ENCODE measurements around the gene ZNF598. TPM values are rescaled to one million over a fixed set of nuclear protein-coding genes. Genes with fewer than 3 reads are reported as not detected.

The ZNF598 gene
- total and polyA plus RNA-seq, 10 of the 15 experiments (the other 5 are each of a cell fraction or from before 2014, with no cell fraction given): 0.08 to 74.0 (median 14.4) TPM

- intact Hi-C loops (cut with micrococcal nuclease; ENCODE audit: unreplicated experiment): no loop called here
- no peak overlapping the region for H2AFZ ChIP-seq (ENCODE audit: control insufficient read depth, low read depth, low read length)
- POLR2A ChIA-PET: interaction anchor here (0.6 to 4.7 kb wide), 7 partner anchors 9 to 177 kb away, joined by 4 to 25 read pairs (median 7); partner anchors contain the start of genes MSRB1, NDUFB10, RPS2 and TBL3
Observed at GRCh38 chr16:1982013-1982433, 27.6 kb downstream of the ZNF598 start.

GRCh38 chr16:1981398-1981836, 28.2 kb downstream of the ZNF598 start, which contains the start of gene NOXO1:
TSS of gene NOXO1 (minus strand) at chr16:1981469. CDS start at chr16:1981179, 290 bp downstream.
- BruUV-seq (replicated peaks): no TSS peak
- Histone ChIP-seq H3K4me3 (no peak within 1 kb of the TSS), H3K27me3 (replicated peaks in 1 of 2; ENCODE audit: control insufficient read depth in 2 of 2, insufficient read depth in 2 of 2, low read length in 1 of 2) (0 out of 4 replicates have a peak, but pooled peaks cover 0 to 5% of the 10 kb centered on the region in 2 experiments), H3K9ac (ENCODE audit: control insufficient read depth, insufficient read depth, low read length) (no peak within 1 kb of the TSS), H3K79me2 (ENCODE audit: control insufficient read depth, insufficient read depth, low read length) (no peaks in the 10 kb centered on the region; the same call in none of the 2 replicates), H3K4me2 (ENCODE audit: control insufficient read depth, insufficient read depth) (no peak within 1 kb of the TSS), H3K27ac (ENCODE audit: control insufficient read depth, insufficient read depth) (no peak within 1 kb of the TSS), H3K4me1 (ENCODE audit: control insufficient read depth, insufficient read depth, low read length) (peaks cover 28% of the 10 kb centered on the region), H3K9me3 (replicated peaks; ENCODE audit: control insufficient read depth, insufficient read depth, low read length) (no peaks in the 10 kb centered on the region), H3K36me3 (ENCODE audit: control insufficient read depth in 2 of 2, insufficient read depth in 2 of 2, low read length in 1 of 2) (peaks cover 5 to 21% of the 10 kb centered on the region in 2 experiments; a peak in 3 of 4 replicates), H2AFZ (ENCODE audit: control insufficient read depth, low read depth, low read length) (no peak within 1 kb of the TSS), H4K20me1 (ENCODE audit: control insufficient read depth, insufficient read depth) (no peaks in the 10 kb centered on the region)
- DNase-seq (ENCODE audit: low read depth, low spot score) (no peak), FAIRE-seq (no peak), ATAC-seq (peak; percentile 66)
- ChIA-PET RAD21 (ENCODE audit: unreplicated experiment) (interaction anchor here (1.0 to 2.6 kb wide), 6 partner anchors 10 to 159 kb away, joined by 3 to 12 read pairs (median 6); partner anchors contain the start of genes RPS2 and TBL3), CTCF (interaction anchor here (0.6 to 1.8 kb wide), 7 partner anchors 10 to 173 kb away, joined by 3 to 6 read pairs (median 5); partner anchors contain the start of gene RNF151), SMC1A (ENCODE audit: uncharacterized antibody, unreplicated experiment) (interaction anchor here (1.2 to 1.7 kb wide), 3 partner anchors 16 to 27 kb away, joined by 3 to 7 read pairs (median 5); partner anchors contain the start of gene RPS2), POLR2A (interaction anchor here (1.5 to 4.7 kb wide), 6 partner anchors 10 to 38 kb away, joined by 4 to 25 read pairs (median 12); partner anchors contain the start of genes MSRB1, NDUFB10, RPS2 and TBL3)
- no peak for TF ChIP-seq EGR1 (IDR thresholded peaks at IDR 0.05; ENCODE audit: borderline replicate concordance in 1 of 2, low read depth in 2 of 2, low read length in 2 of 2)
- TF ChIP-seq TCF12 (IDR thresholded peaks at IDR 0.05; ENCODE audit: low read depth, low read length): 0 out of 2 replicates have a peak, but pooled peaks have one; percentile 25
- TF ChIP-seq MEF2B (IDR thresholded peaks at IDR 0.05; ENCODE audit: partially characterized antibody, poor library complexity, severe bottlenecking): no peak
- TF ChIP-seq NBN (IDR thresholded peaks at IDR 0.05): 0 out of 2 replicates have a peak, but pooled peaks have one; percentile 50
- no peak for TF ChIP-seq BCL11A (IDR thresholded peaks at IDR 0.05; ENCODE audit: low read depth, low read length)
- no peak for TF ChIP-seq RELB (IDR thresholded peaks at IDR 0.05; ENCODE audit: low read depth)
- TF ChIP-seq IKZF1 (conservative IDR thresholded peaks at IDR 0.05): 0 out of 2 replicates have a peak, but pooled peaks have one; percentile 30
- TF ChIP-seq GATAD2B (conservative IDR thresholded peaks at IDR 0.05; ENCODE audit: low read depth): peak; percentile 51; the same call in 1 of the 2 replicates
- TF ChIP-seq BHLHE40 (IDR thresholded peaks at IDR 0.05; ENCODE audit: borderline replicate concordance in 1 of 2, low read depth in 2 of 2, low read length in 1 of 2): peak in 1 of 2 experiments; percentile 8; a peak in 1 of 4 replicates
- TF ChIP-seq IKZF2 (IDR thresholded peaks at IDR 0.05): 0 out of 4 replicates have a peak, but pooled peaks of 1 of the 2 experiments have one; percentile 9
- peak; percentile 75 for TF ChIP-seq ATF7 (IDR thresholded peaks at IDR 0.05; ENCODE audit: low read depth)
- TF ChIP-seq MTA3 (IDR thresholded peaks at IDR 0.05; ENCODE audit: borderline replicate concordance, low read length): peak; percentile 70; the same call in 1 of the 2 replicates
- intact Hi-C loops (cut with micrococcal nuclease; ENCODE audit: unreplicated experiment): no loop called here
- 0% methylated on average over 6 of the region's 6 CpGs for WGBS (ENCODE audit: insufficient coverage, insufficient replicate concordance, low lambda C conversion rate, missing lambda C conversion rate)
- in situ Hi-C loops (cut with MboI): no loop called here

More at GRCh38 chr16:1982013-1982433, 27.6 kb downstream of the ZNF598 start:
- DNase-seq (ENCODE audit: low read depth, low spot score): no peak
- no peak overlapping the region for H3K4me3 ChIP-seq
- 17% methylated on average over 5 of the region's 5 CpGs for WGBS (ENCODE audit: insufficient coverage, insufficient replicate concordance, low lambda C conversion rate, missing lambda C conversion rate)
- no peaks in the 10 kb centered on the region; the same call in none of the 2 replicates for H3K79me2 ChIP-seq (ENCODE audit: control insufficient read depth, insufficient read depth, low read length)
- no peak overlapping the region for H3K4me2 ChIP-seq (ENCODE audit: control insufficient read depth, insufficient read depth)
- no peaks in the 10 kb centered on the region for H3K9me3 ChIP-seq (replicated peaks; ENCODE audit: control insufficient read depth, insufficient read depth, low read length)
- ChIA-PET CTCF (interaction anchor here (0.7 to 1.8 kb wide), 7 partner anchors 9 to 159 kb away, joined by 3 to 5 read pairs (median 5); partner anchors contain the start of gene RNF151), RAD21 (ENCODE audit: unreplicated experiment) (interaction anchor here (0.9 to 2.6 kb wide), 5 partner anchors 9 to 155 kb away, joined by 3 to 12 read pairs (median 5); partner anchors contain the start of genes FAHD1, HAGH and RPS2), SMC1A (ENCODE audit: uncharacterized antibody, unreplicated experiment) (interaction anchor here (1.2 to 1.7 kb wide), 4 partner anchors 15 to 26 kb away, joined by 3 to 7 read pairs (median 4); partner anchors contain the start of gene RPS2)
- 0 out of 2 replicates have a peak, but pooled peaks have one; percentile 3 for TF ChIP-seq TCF12 (IDR thresholded peaks at IDR 0.05; ENCODE audit: low read depth, low read length)
- TF ChIP-seq ZNF207 (IDR thresholded peaks at IDR 0.05; ENCODE audit: borderline replicate concordance): no peak
- peaks cover 28% of the 10 kb centered on the region for H3K4me1 ChIP-seq (ENCODE audit: control insufficient read depth, insufficient read depth, low read length)
- peaks cover 5 to 18% of the 10 kb centered on the region in 2 experiments; a peak in 3 of 4 replicates for H3K36me3 ChIP-seq (ENCODE audit: control insufficient read depth in 2 of 2, insufficient read depth in 2 of 2, low read length in 1 of 2)
- no peaks in the 10 kb centered on the region for H4K20me1 ChIP-seq (ENCODE audit: control insufficient read depth, insufficient read depth)
- in situ Hi-C loops (cut with MboI): no loop called here
- H3K27ac ChIP-seq (ENCODE audit: control insufficient read depth, insufficient read depth): no peak overlapping the region
- 0 out of 4 replicates have a peak, but pooled peaks cover 0 to 5% of the 10 kb centered on the region in 2 experiments for H3K27me3 ChIP-seq (replicated peaks in 1 of 2; ENCODE audit: control insufficient read depth in 2 of 2, insufficient read depth in 2 of 2, low read length in 1 of 2)
- no TSS peak for BruUV-seq (replicated peaks)
- FAIRE-seq: no peak
- H3K9ac ChIP-seq (ENCODE audit: control insufficient read depth, insufficient read depth, low read length): no peak overlapping the region
- no peak for ATAC-seq
